ENCODE results near the gene EPN1. TPM values are rescaled to one million over a fixed set of nuclear protein-coding genes. Genes with fewer than 3 reads are reported as not detected.

EPN1 gene
- total and polyA plus RNA-seq, 2 donors (not counting 1 experiment from before 2014, with no cell fraction given) = 47.1 to 48.6 TPM

GRCh38 chr19:55648585-55649267 lies 26.3 kb upstream of the EPN1 start:
- no peaks in the 10 kb centered on the region for H3K27me3 ChIP-seq (ENCODE audit: control insufficient read depth, insufficient read depth, low read length)
- H2AFZ ChIP-seq (ENCODE audit: low read length) = no peak overlapping the region
- peaks cover 18% of the 10 kb centered on the region for H3K36me3 ChIP-seq (ENCODE audit: control insufficient read depth, insufficient read depth, low read length)
- no peaks in the 10 kb centered on the region for H3K9me3 ChIP-seq (ENCODE audit: control insufficient read depth, insufficient read depth, low read depth, low read length)
- no peak for TF ChIP-seq EZH2 (IDR thresholded peaks at IDR 0.05; ENCODE audit: low read length, missing control alignments)
- peak overlapping the region; percentile 58 to 79 (median 64) for H3K4me3 ChIP-seq (replicated peaks in 1 of 4; ENCODE audit: control extremely low read depth in 1 of 4, insufficient read depth in 1 of 4, low read depth in 3 of 4, low read length in 4 of 4)
- no peak for DNase-seq (ENCODE audit: low read depth in 2 of 2)
- H3K4me1 ChIP-seq (ENCODE audit: control insufficient read depth, extremely low read depth, insufficient read depth, low read length) = peaks cover 3% of the 10 kb centered on the region
- H3K4me2 ChIP-seq (ENCODE audit: extremely low read depth, insufficient read depth, low read length) = peak overlapping the region; percentile 49
- peak overlapping the region; percentile 61 for H3K9ac ChIP-seq (ENCODE audit: insufficient read depth, low read length)
- peaks cover 18% of the 10 kb centered on the region for H3K79me2 ChIP-seq (ENCODE audit: control insufficient read depth, insufficient read depth, low read length)
- H3K27ac ChIP-seq (ENCODE audit: insufficient read depth, low read length) = no peak overlapping the region
- H4K20me1 ChIP-seq (ENCODE audit: control insufficient read depth, extremely low read depth, insufficient read depth, low read length) = no peaks in the 10 kb centered on the region

- DNase-seq (ENCODE audit: low read depth in 2 of 2) = no peak
- peak overlapping the region in 2 of 4 experiments; percentile 69 to 79 for H3K4me3 ChIP-seq (replicated peaks in 1 of 4; ENCODE audit: control extremely low read depth in 1 of 4, insufficient read depth in 1 of 4, low read depth in 3 of 4, low read length in 4 of 4)
- peaks cover 11% of the 10 kb centered on the region for H3K79me2 ChIP-seq (ENCODE audit: control insufficient read depth, insufficient read depth, low read length)
- H3K4me1 ChIP-seq (ENCODE audit: control insufficient read depth, extremely low read depth, insufficient read depth, low read length) = peaks cover 2% of the 10 kb centered on the region
- TF ChIP-seq CTCF (conservative IDR thresholded peaks at IDR 0.05 in 1 of 2, IDR thresholded peaks at IDR 0.05 in 1 of 2; ENCODE audit: low read depth in 1 of 2, low read length in 2 of 2) (no peak), EZH2 (IDR thresholded peaks at IDR 0.05; ENCODE audit: low read length, missing control alignments) (no peak)
- H3K27me3 ChIP-seq (ENCODE audit: control insufficient read depth, insufficient read depth, low read length) = no peaks in the 10 kb centered on the region
- no peak overlapping the region for H3K27ac ChIP-seq (ENCODE audit: insufficient read depth, low read length)
- H3K4me2 ChIP-seq (ENCODE audit: extremely low read depth, insufficient read depth, low read length) = peak overlapping the region; percentile 49
- H3K36me3 ChIP-seq (ENCODE audit: control insufficient read depth, insufficient read depth, low read length) = peaks cover 18% of the 10 kb centered on the region
- no peak overlapping the region for H2AFZ ChIP-seq (ENCODE audit: low read length)
- no peaks in the 10 kb centered on the region for H3K9me3 ChIP-seq (ENCODE audit: control insufficient read depth, insufficient read depth, low read depth, low read length)
- H3K9ac ChIP-seq (ENCODE audit: insufficient read depth, low read length) = no peak overlapping the region
- H4K20me1 ChIP-seq (ENCODE audit: control insufficient read depth, extremely low read depth, insufficient read depth, low read length) = no peaks in the 10 kb centered on the region
These were observed 25.5 kb upstream of the EPN1 start for GRCh38 chr19:55649268-55650125.

- Histone ChIP-seq H3K4me3 (replicated peaks in 1 of 4; ENCODE audit: control extremely low read depth in 1 of 4, insufficient read depth in 1 of 4, low read depth in 3 of 4, low read length in 4 of 4) (no peak overlapping the region), H3K79me2 (ENCODE audit: control insufficient read depth, insufficient read depth, low read length) (peaks cover 7% of the 10 kb centered on the region), H2AFZ (ENCODE audit: low read length) (no peak overlapping the region), H3K36me3 (ENCODE audit: control insufficient read depth, insufficient read depth, low read length) (peaks cover 12% of the 10 kb centered on the region), H3K4me2 (ENCODE audit: extremely low read depth, insufficient read depth, low read length) (no peak overlapping the region), H4K20me1 (ENCODE audit: control insufficient read depth, extremely low read depth, insufficient read depth, low read length) (no peaks in the 10 kb centered on the region), H3K27me3 (ENCODE audit: control insufficient read depth, insufficient read depth, low read length) (no peaks in the 10 kb centered on the region), H3K9ac (ENCODE audit: insufficient read depth, low read length) (no peak overlapping the region), H3K9me3 (ENCODE audit: control insufficient read depth, insufficient read depth, low read depth, low read length) (no peaks in the 10 kb centered on the region), H3K27ac (ENCODE audit: insufficient read depth, low read length) (no peak overlapping the region), H3K4me1 (ENCODE audit: control insufficient read depth, extremely low read depth, insufficient read depth, low read length) (no peaks in the 10 kb centered on the region)
- TF ChIP-seq CTCF (conservative IDR thresholded peaks at IDR 0.05 in 1 of 2, IDR thresholded peaks at IDR 0.05 in 1 of 2; ENCODE audit: low read depth in 1 of 2, low read length in 2 of 2) = no peak
- no peak for TF ChIP-seq EZH2 (IDR thresholded peaks at IDR 0.05; ENCODE audit: low read length, missing control alignments)
- no peak for DNase-seq (ENCODE audit: low read depth in 2 of 2)
These were observed 24.9 kb upstream of the EPN1 start for GRCh38 chr19:55650126-55650557.

Data from fibroblast of lung (primary cell).